OCI-LY7 (cell line): ENCODE data around the gene SLFN5. TPM values are rescaled to one million over a fixed set of nuclear protein-coding genes. Genes with fewer than 3 reads are reported as not detected.

Experiments
- BruUV-seq: library from RNA; stranded (reverse); fragments of 400-500 nt; replicated peaks from 2 replicates; lab custom pipeline; 2021; lab: Mats Ljungman, UMichigan
- CTCF ChIA-PET: fragments of 300-600 bp; sonication (Branson Sonifier 250); formaldehyde crosslinking; loops from one replicate; lab custom pipeline; 2022; ENCODE audit warnings: antibody characterized with exemption; ENCODE audit not compliant: unreplicated experiment; lab: Charles Lee
- POLR2A ChIA-PET: fragments of 300-600 bp; sonication (Branson Sonifier 250); formaldehyde crosslinking; loops from one replicate; lab custom pipeline; 2022; ENCODE audit warnings: antibody characterized with exemption; lab: Charles Lee
- DNase-seq: peaks from one replicate; pipeline ENCODE4 v3.0.0-alpha.2; 2015; ENCODE audit warnings: low spot score
- H2AFZ ChIP-seq: fragments of 200-600 bp; sonication (generic), shearing (Covaris generic); 2 replicates; pipeline ENCODE4 v1.6.1; 2014; ENCODE audit warnings: mild to moderate bottlenecking, antibody characterized with exemption, low read length, moderate library complexity
- H3K27ac ChIP-seq: fragments of 200-600 bp; sonication (generic); 2 replicates; pipeline ENCODE4 v1.5.1; 2014; ENCODE audit warnings: mixed run types, low read depth, mild to moderate bottlenecking, moderate library complexity, low read length, inconsistent platforms; ENCODE audit not compliant: poor library complexity, severe bottlenecking
- H3K36me3 ChIP-seq: fragments of 200-600 bp; sonication (generic); 2 replicates; pipeline ENCODE4 v1.6.1; 2014; ENCODE audit warnings: mild to moderate bottlenecking, antibody characterized with exemption, low read length, moderate library complexity, mixed read lengths; ENCODE audit not compliant: insufficient read depth
- H3K4me1 ChIP-seq: fragments of 200-600 bp; sonication (generic); 2 replicates; pipeline ENCODE4 v1.5.1; 2014; ENCODE audit warnings: mild to moderate bottlenecking, low read length; ENCODE audit not compliant: insufficient read depth, poor library complexity, severe bottlenecking
- H3K4me2 ChIP-seq: fragments of 200-600 bp; sonication (generic); 2 replicates; pipeline ENCODE4 v1.6.1; 2014; ENCODE audit warnings: mild to moderate bottlenecking, low read length
- H3K4me3 ChIP-seq: fragments of 200-600 bp; sonication (generic); 2 replicates; pipeline ENCODE4 v1.5.1; 2014; ENCODE audit warnings: mild to moderate bottlenecking, low read depth, low read length; ENCODE audit not compliant: poor library complexity, severe bottlenecking
- H3K79me2 ChIP-seq: fragments of 200-600 bp; sonication (generic); 2 replicates; pipeline ENCODE4 v1.6.1; 2016; ENCODE audit warnings: low read depth, mild to moderate bottlenecking, low read length, moderate library complexity, mixed read lengths; ENCODE audit not compliant: insufficient read depth
- H3K9me2 ChIP-seq: fragments of 200-600 bp; sonication (generic); 2 replicates; pipeline ENCODE4 v1.6.1; 2016; ENCODE audit warnings: mild to moderate bottlenecking, low read length, mixed read lengths; ENCODE audit not compliant: insufficient read depth
- H3K9me3 ChIP-seq: fragments of 200-600 bp; sonication (generic); 2 replicates; pipeline ENCODE4 v1.6.1; 2014; ENCODE audit warnings: mild to moderate bottlenecking, mixed run types, low read length, mixed read lengths
- H4K20me1 ChIP-seq: fragments of 200-600 bp; sonication (generic); 2 replicates; pipeline ENCODE4 v1.6.1; 2014; ENCODE audit warnings: mild to moderate bottlenecking, antibody characterized with exemption, low read length, moderate library complexity, mixed read lengths; ENCODE audit not compliant: insufficient read depth
- EZH2phosphoT487 ChIP-seq: fragments of 200-600 bp; sonication (generic); IDR thresholded peaks from 2 replicates; pipeline ENCODE4 v1.6.1; 2018; ENCODE audit warnings: low read depth, borderline replicate concordance, mild to moderate bottlenecking, mixed run types, antibody characterized with exemption, low read length, moderate library complexity, mixed read lengths
- intact Hi-C: fragments of 100-400 bp; cut with micrococcal nuclease; formaldehyde crosslinking; loops from one replicate; pipeline ENCODE4 v1.10.0; 2022; ENCODE audit not compliant: unreplicated experiment
- total RNA-seq, 2 experiments: library from RNA; depleted of rRNA in 1 of 2; stranded (reverse); fragments of >200 nt in 1 of 2; shearing (Covaris generic) in 1 of 2; gene quantifications; 2 replicates each; pipeline ENCODE4 v1.2.3, GENCODE V29; 2014 to 2022
- TF ChIP-seq, protein P1 (sequence below): fragments of 200-600 bp; sonication (generic); conservative IDR thresholded peaks from 2 replicates; pipeline ENCODE4 v1.5.1; 2014; ENCODE audit warnings: mild to moderate bottlenecking, antibody characterized with exemption, low read length, moderate library complexity, mixed read lengths

Gene SLFN5
- total RNA-seq, 2 experiments from 2014 or later = 0.38 to 1.1 TPM

DNA sequence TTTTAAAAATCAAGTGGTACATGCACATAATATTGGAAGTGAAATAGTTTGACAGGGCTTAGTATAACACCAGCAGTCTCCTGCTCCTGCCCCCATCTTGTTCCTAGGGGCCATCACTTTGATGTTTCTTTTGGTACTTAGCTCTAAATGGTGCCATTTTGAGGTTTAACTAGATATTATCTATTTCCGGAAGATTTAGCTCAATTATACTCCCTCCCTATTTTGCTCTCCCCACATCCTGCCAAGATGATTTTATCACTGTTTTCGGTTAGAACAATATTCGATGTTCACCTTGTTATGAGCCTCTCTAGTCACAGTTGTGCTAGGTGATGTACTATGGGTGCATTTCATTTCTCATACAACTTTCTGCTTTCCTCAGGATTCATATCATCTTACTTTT is 28.7 kb upstream of the SLFN5 start:
- Histone ChIP-seq H3K79me2 (no peaks in the 10 kb centered on the region), H2AFZ (no peak overlapping the region), H3K27ac (no peak overlapping the region), H3K36me3 (no peaks in the 10 kb centered on the region), H3K9me3 (no peaks in the 10 kb centered on the region), H3K9me2 (no peaks in the 10 kb centered on the region), H3K4me3 (no peak overlapping the region), H3K4me2 (no peak overlapping the region), H3K4me1 (no peaks in the 10 kb centered on the region), H4K20me1 (no peaks in the 10 kb centered on the region)
- no peak for DNase-seq
- ChIA-PET POLR2A (no interaction called here), CTCF (no interaction called here)
- TF ChIP-seq, protein P1, sequence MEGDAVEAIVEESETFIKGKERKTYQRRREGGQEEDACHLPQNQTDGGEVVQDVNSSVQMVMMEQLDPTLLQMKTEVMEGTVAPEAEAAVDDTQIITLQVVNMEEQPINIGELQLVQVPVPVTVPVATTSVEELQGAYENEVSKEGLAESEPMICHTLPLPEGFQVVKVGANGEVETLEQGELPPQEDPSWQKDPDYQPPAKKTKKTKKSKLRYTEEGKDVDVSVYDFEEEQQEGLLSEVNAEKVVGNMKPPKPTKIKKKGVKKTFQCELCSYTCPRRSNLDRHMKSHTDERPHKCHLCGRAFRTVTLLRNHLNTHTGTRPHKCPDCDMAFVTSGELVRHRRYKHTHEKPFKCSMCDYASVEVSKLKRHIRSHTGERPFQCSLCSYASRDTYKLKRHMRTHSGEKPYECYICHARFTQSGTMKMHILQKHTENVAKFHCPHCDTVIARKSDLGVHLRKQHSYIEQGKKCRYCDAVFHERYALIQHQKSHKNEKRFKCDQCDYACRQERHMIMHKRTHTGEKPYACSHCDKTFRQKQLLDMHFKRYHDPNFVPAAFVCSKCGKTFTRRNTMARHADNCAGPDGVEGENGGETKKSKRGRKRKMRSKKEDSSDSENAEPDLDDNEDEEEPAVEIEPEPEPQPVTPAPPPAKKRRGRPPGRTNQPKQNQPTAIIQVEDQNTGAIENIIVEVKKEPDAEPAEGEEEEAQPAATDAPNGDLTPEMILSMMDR = no peak
- TF ChIP-seq EZH2phosphoT487 = no peak
- intact Hi-C loops = no loop called here
- BruUV-seq = no TSS peak

DNA sequence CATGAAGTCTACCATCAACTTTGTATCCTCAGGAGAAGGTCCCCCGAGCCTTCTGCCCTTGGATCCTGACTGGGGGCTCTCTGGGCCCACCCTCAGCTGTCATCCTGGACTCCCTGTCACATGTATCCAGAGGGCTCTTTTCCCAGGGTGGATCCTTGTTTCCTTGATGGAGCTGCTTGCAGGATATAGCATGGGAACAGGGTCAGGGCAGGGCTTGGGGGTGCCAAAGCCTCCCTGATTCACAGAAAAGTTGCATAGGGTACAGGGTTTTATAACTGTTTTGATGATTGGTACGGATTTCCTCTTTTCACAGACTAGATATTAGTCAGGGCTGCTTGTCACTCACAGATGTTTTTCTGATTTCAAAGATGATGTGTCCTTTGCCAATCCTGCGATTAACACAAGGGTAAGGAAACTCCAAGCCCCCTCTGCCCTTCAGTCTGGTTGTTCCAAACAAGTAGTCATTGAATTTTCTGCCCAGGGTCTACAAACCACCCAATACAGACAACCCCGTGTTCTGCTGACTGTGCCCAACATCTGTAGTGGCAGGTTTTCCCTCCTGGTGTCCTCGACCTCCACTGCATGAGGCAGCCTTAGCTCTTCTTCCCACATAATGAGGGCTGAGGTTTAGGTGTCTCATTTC is 28.1 kb upstream of the SLFN5 start:
- BruUV-seq = no TSS peak
- CTCF ChIA-PET = no interaction called here
- no peaks in the 10 kb centered on the region for H4K20me1 ChIP-seq
- H3K4me3 ChIP-seq = no peak overlapping the region
- TF ChIP-seq EZH2phosphoT487 = no peak
- TF ChIP-seq, protein P1 = no peak
- no peaks in the 10 kb centered on the region for H3K9me3 ChIP-seq
- H3K4me2 ChIP-seq = no peak overlapping the region
- H2AFZ ChIP-seq = no peak overlapping the region
- H3K27ac ChIP-seq = no peak overlapping the region
- POLR2A ChIA-PET = no interaction called here
- H3K9me2 ChIP-seq = no peaks in the 10 kb centered on the region
- H3K79me2 ChIP-seq = no peaks in the 10 kb centered on the region
- H3K36me3 ChIP-seq = no peaks in the 10 kb centered on the region
- intact Hi-C loops = no loop called here
- DNase-seq = no peak
- H3K4me1 ChIP-seq = no peaks in the 10 kb centered on the region

DNA sequence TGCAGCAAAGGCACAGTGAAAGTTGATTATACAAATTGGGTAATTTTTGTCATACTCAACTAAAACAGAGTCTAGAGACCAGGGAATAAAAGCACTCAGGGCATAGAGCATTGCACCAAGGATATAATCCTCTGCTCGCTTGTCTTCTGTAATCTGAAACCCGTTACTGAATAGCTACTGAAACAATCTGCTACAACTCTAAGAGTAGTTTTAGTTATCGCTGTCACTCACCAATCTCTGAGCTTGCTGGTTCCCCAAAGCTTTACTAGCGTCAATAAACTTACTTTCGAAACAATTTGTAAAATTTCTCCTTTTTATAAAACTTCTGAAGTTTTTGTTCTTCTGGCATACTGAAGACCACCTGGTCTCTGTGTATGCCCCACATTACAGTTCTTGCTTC is 25.8 kb upstream of the SLFN5 start:
- Histone ChIP-seq H3K4me1 (no peaks in the 10 kb centered on the region), H3K27ac (no peak overlapping the region), H3K4me2 (no peak overlapping the region), H3K9me2 (no peaks in the 10 kb centered on the region), H3K79me2 (no peaks in the 10 kb centered on the region), H3K36me3 (no peaks in the 10 kb centered on the region), H2AFZ (no peak overlapping the region), H3K9me3 (no peaks in the 10 kb centered on the region), H3K4me3 (no peak overlapping the region), H4K20me1 (no peaks in the 10 kb centered on the region)
- no peak for TF ChIP-seq EZH2phosphoT487
- TF ChIP-seq, protein P1 = no peak
- no TSS peak for BruUV-seq
- DNase-seq = no peak
- intact Hi-C loops = no loop called here
- POLR2A ChIA-PET = no interaction called here
- CTCF ChIA-PET = no interaction called here
